Measurements from ENCODE around the gene SLC5A11. TPM values are rescaled to one million over a fixed set of nuclear protein-coding genes. Genes with fewer than 3 reads are reported as not detected.

Gene SLC5A11, protein sequence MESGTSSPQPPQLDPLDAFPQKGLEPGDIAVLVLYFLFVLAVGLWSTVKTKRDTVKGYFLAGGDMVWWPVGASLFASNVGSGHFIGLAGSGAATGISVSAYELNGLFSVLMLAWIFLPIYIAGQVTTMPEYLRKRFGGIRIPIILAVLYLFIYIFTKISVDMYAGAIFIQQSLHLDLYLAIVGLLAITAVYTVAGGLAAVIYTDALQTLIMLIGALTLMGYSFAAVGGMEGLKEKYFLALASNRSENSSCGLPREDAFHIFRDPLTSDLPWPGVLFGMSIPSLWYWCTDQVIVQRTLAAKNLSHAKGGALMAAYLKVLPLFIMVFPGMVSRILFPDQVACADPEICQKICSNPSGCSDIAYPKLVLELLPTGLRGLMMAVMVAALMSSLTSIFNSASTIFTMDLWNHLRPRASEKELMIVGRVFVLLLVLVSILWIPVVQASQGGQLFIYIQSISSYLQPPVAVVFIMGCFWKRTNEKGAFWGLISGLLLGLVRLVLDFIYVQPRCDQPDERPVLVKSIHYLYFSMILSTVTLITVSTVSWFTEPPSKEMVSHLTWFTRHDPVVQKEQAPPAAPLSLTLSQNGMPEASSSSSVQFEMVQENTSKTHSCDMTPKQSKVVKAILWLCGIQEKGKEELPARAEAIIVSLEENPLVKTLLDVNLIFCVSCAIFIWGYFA
- total RNA-seq (2022; extraction: Qiagen RNA extraction), result 0.31 to 0.69 TPM (median 0.46 TPM) in 5 replicates

DNA sequence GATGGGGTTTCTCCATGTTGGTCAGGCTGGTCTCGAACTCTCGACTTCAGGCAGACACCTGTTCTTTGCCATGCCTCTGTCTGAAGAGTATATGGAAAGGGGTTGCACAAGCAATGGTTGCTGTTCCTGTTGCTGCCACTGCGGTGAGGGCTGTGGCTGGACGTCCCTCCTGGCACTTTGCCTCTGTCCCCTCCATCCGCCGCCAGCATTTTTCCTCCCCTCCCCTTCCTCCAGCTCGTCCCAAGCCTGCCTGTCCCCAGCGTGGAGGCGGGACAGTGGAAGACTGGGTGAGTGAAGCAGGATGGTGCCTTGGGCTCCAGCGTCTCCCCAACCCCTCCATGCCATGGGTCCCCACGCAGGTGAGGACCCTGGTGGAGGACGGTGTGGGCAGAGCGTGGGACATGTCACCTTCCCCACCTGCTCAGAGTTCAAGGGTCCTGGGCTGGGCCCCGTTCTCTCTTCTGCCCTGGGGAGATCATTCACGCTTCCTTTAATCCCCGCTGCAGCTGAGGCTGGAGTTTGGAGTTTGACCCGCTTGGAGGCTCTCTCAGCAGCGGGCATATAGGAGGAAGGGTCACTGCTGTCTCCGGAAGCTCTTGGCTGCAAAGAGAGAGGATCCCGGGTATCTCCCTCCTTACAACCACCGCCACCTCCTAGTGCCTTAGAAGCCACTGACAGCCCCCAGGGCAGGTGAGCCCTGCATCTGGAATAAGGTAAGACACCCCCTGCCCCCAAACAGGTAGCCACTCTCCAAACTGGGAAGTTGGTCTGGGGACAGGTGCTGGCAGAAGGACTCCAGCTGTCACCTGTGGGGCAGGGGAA, at the start of gene SLC5A11:
SLC5A11 (plus strand) TSS at position 238 of the 822 bp plus-strand sequence. CDS start 12,681 bp downstream, outside the sequence.

Other genes starting within 250 kb of the SLC5A11 start
- gene TNRC6A, start 116.3 kb upstream of the SLC5A11 start, total RNA-seq (2022; extraction: Qiagen RNA extraction), result 27.0 to 30.2 TPM (median 28.0 TPM) in 5 replicates
- gene ARHGAP17, start 169.4 kb downstream of the SLC5A11 start, total RNA-seq (2022; extraction: Qiagen RNA extraction), result 60.6 to 65.6 TPM (median 61.4 TPM) in 5 replicates

All from A549 treated with CORT108297 at 1 μM for 4 hours (cell line).